HepG2 (cell line): ENCODE results near the gene DDAH1. TPM values are rescaled to one million over a fixed set of nuclear protein-coding genes. Genes with fewer than 3 reads are reported as not detected.

ENCODE experiments used
- DBP ChIP-seq: sonication (generic); formaldehyde crosslinking; IDR thresholded peaks from 2 replicates; pipeline ENCODE4 v1.4.0; 2020; ENCODE audit warnings: missing genetic modification reagents; ENCODE audit errors: not compliant biosample characterization
- DNMT1 ChIP-seq: sonication (generic); formaldehyde crosslinking; IDR thresholded peaks from 2 replicates; pipeline ENCODE4 v1.5.1; 2020; ENCODE audit warnings: mild to moderate bottlenecking, missing genetic modification reagents
- HINFP ChIP-seq: sonication (generic); formaldehyde crosslinking; IDR thresholded peaks from 2 replicates; pipeline ENCODE4 v1.4.0; 2020; ENCODE audit warnings: low read depth, mild to moderate bottlenecking, missing genetic modification reagents
- HOXA9 ChIP-seq: sonication (generic); formaldehyde crosslinking; IDR thresholded peaks from 2 replicates; pipeline ENCODE4 v1.8.1; 2022; ENCODE audit warnings: missing genetic modification reagents, mild to moderate bottlenecking, moderate library complexity, borderline replicate concordance
- NCOA1 ChIP-seq: sonication (generic); formaldehyde crosslinking; IDR thresholded peaks from 2 replicates; pipeline ENCODE4 v1.9.0; 2021; ENCODE audit warnings: missing genetic modification reagents
- REXO4 ChIP-seq: sonication (generic); formaldehyde crosslinking; IDR thresholded peaks from 2 replicates; pipeline ENCODE4 v1.8.0; 2022; ENCODE audit warnings: missing genetic modification reagents, mild to moderate bottlenecking, borderline replicate concordance
- TFDP2 ChIP-seq: sonication (generic); formaldehyde crosslinking; IDR thresholded peaks from 2 replicates; pipeline ENCODE4 v1.4.0; 2020; ENCODE audit warnings: missing genetic modification reagents
- UBTF ChIP-seq: sonication (generic); formaldehyde crosslinking; IDR thresholded peaks from 2 replicates; pipeline ENCODE4 v1.4.0; 2020; ENCODE audit warnings: mild to moderate bottlenecking, missing genetic modification reagents
- ZBTB40 ChIP-seq, 2 experiments: fragments of 450-650 bp in 1 of 2; sonication (generic) in 1 of 2; formaldehyde crosslinking in 1 of 2; IDR thresholded peaks; 2 replicates each; pipeline versions ENCODE4 v1.6.1 to v1.8.0; 2016 to 2022; ENCODE audit warnings: antibody characterized with exemption in 1 of 2, mild to moderate bottlenecking in 1 of 2, missing genetic modification reagents in 1 of 2
- ZNF136 ChIP-seq: sonication (generic); formaldehyde crosslinking; IDR thresholded peaks from 2 replicates; pipeline ENCODE4 v1.8.1; 2022; ENCODE audit warnings: low read depth, mild to moderate bottlenecking, moderate library complexity, missing genetic modification reagents
- ZNF343 ChIP-seq: sonication (generic); formaldehyde crosslinking; IDR thresholded peaks from 2 replicates; pipeline ENCODE4 v1.4.0; 2020; ENCODE audit warnings: mild to moderate bottlenecking, missing genetic modification reagents
- polyA plus RNA-seq, 8 experiments: library from polyadenylated mRNA; depleted of rRNA in 3 of 8; stranded (reverse) in 7 of 8; unstranded in 1 of 8; fragments of >200 nt; fragmentation: Illumina TruSeq in 4 of 8; extraction: Trizol in 4 of 8; gene quantifications; 2 replicates each; pipeline versions ENCODE4 v1.2.1 to v1.2.3, GENCODE V29; 2011 to 2016; ENCODE audit warnings: low read depth in 4 of 8, missing spikeins in 1 of 8, mixed read lengths in 1 of 8; ENCODE audit not compliant: insufficient read depth in 1 of 8
- total RNA-seq, 5 experiments: library from RNA; depleted of rRNA; stranded (reverse); fragments of >200 nt; fragmentation: Illumina TruSeq; extraction: Trizol; gene quantifications; 2 replicates each; pipeline ENCODE4 v1.2.3, GENCODE V29; 2016; ENCODE audit warnings: low read depth in 1 of 5

DDAH1 gene
- total and polyA plus RNA-seq, 2 of the 13 experiments (the other 11 are each of a cell fraction or from before 2014, with no cell fraction given): 39.7 to 64.4 TPM

- TF ChIP-seq DBP (no peak), UBTF (CRISPR knock-in tag) (peak; percentile 85; the same call in 1 of the 2 replicates), REXO4 (CRISPR knock-in tag) (0 out of 2 replicates have a peak, but pooled peaks have one; percentile 48), ZBTB40 (IDR thresholded peaks at IDR 0.05) (no peak), ZBTB40 (CRISPR knock-in tag; IDR thresholded peaks at IDR 0.05) (peak; percentile 67; the same call in 1 of the 2 replicates), HOXA9 (CRISPR knock-in tag) (peak; percentile 94), ZNF136 (no peak), DNMT1 (CRISPR knock-in tag) (0 out of 2 replicates have a peak, but pooled peaks have one; percentile 48), NCOA1 (CRISPR knock-in tag) (peak; percentile 57; the same call in 1 of the 2 replicates), TFDP2 (peak; percentile 63; the same call in 1 of the 2 replicates), HINFP (CRISPR knock-in tag) (peak; percentile 39; the same call in 1 of the 2 replicates), ZNF343 (CRISPR knock-in tag) (no peak)
These were observed 361 bp downstream of the DDAH1 start (continued) for GRCh38 chr1:85464497-85465098.
